A549 (cell line): Measurements from ENCODE around the gene EEF2. TPM values are rescaled to one million over a fixed set of nuclear protein-coding genes. Genes with fewer than 3 reads are reported as not detected.

Source experiments
- ATAC-seq, 2 experiments: fragments of 200-7000 bp in 1 of 2; fragments of >200 bp in 1 of 2; cut with Nextera tagmentation in 1 of 2; cut with Tn5 transposase in 1 of 2; 3 replicates each; pipeline versions ENCODE4 v1.8.0 to v1.9.1; 2018 to 2020; ENCODE audit warnings: mild to moderate bottlenecking in 1 of 2, moderate library complexity in 1 of 2
- CTCF ChIA-PET: fragments of 300-600 bp; sonication (Branson Sonifier 250); formaldehyde crosslinking; extraction: SDS; loops from one replicate; lab custom pipeline; 2021; ENCODE audit warnings: antibody characterized with exemption, inconsistent platforms; lab: Yijun Ruan, JAX
- POLR2A ChIA-PET: fragments of 350-600 bp; formaldehyde crosslinking; extraction: SDS; loops from one replicate; lab custom pipeline; 2021; ENCODE audit warnings: antibody characterized with exemption, inconsistent platforms; lab: Yijun Ruan, JAX
- DNase-seq, 2 experiments: peaks; one replicate each; pipeline versions ENCODE4 v3.0.0 to v3.0.0-alpha.2; 2011 to 2016; ENCODE audit warnings: low read depth in 1 of 2, low spot score in 1 of 2
- FAIRE-seq: peaks from 2 replicates; lab custom pipeline; 2011; peaks lifted over from hg19 to GRCh38; lab: Jason Lieb, UNC
- H3K27ac ChIP-seq, 2 experiments: fragments of >200 bp; sonication (Bioruptor Twin); formaldehyde crosslinking; 3 replicates each; pipeline ENCODE4 v1.5.1; 2016 to 2017
- H3K4me1 ChIP-seq: fragments of >200 bp; sonication (Bioruptor Twin); formaldehyde crosslinking; 3 replicates; pipeline ENCODE4 v1.6.1; 2016
- H3K4me2 ChIP-seq: fragments of >200 bp; sonication (Bioruptor Twin); formaldehyde crosslinking; 3 replicates; pipeline ENCODE4 v1.6.1; 2016
- H3K4me3 ChIP-seq: fragments of >200 bp; sonication (Bioruptor Twin); formaldehyde crosslinking; 3 replicates; pipeline ENCODE4 v1.5.1; 2016
- H3K9me3 ChIP-seq: fragments of >200 bp; sonication (Bioruptor Twin); formaldehyde crosslinking; 3 replicates; pipeline ENCODE4 v1.6.1; 2016
- BHLHE40 ChIP-seq: IDR thresholded peaks from 2 replicates; pipeline ENCODE4 v1.6.1; 2012; ENCODE audit warnings: low read depth, low read length, inconsistent platforms
- CEBPB ChIP-seq, 2 experiments: fragments of >200 bp in 1 of 2; sonication (Bioruptor Twin) in 1 of 2; formaldehyde crosslinking in 1 of 2; IDR thresholded peaks; 2 replicates each; pipeline ENCODE4 v1.6.1; 2012 to 2016
- EHMT2 ChIP-seq: fragments of 200-600 bp; sonication (generic); IDR thresholded peaks from 2 replicates; pipeline ENCODE4 v1.6.1; 2016; ENCODE audit warnings: antibody characterized with exemption, low read depth, mild to moderate bottlenecking, moderate library complexity
- FOSL2 ChIP-seq, 2 experiments: fragments of 450-650 bp in 1 of 2; fragments of >200 bp in 1 of 2; sonication (Bioruptor Twin) in 1 of 2; formaldehyde crosslinking; IDR thresholded peaks; 2 replicates each; pipeline versions ENCODE4 v1.5.0 to v1.6.1; 2016 to 2020; ENCODE audit warnings: mild to moderate bottlenecking in 1 of 2, moderate library complexity in 1 of 2
- FOXS1 ChIP-seq: fragments of 250-450 bp; sonication (Bioruptor Pico); IDR thresholded peaks from 2 replicates; pipeline ENCODE4 v1.5.0; 2020; ENCODE audit warnings: mild to moderate bottlenecking, moderate library complexity
- HOXB5 ChIP-seq: fragments of 250-450 bp; sonication (Bioruptor Pico); IDR thresholded peaks from 2 replicates; pipeline ENCODE4 v1.5.0; 2020; ENCODE audit warnings: mild to moderate bottlenecking, moderate library complexity
- KDM5A ChIP-seq: fragments of 200-600 bp; sonication (generic); IDR thresholded peaks from 2 replicates; pipeline ENCODE4 v1.6.1; 2016; ENCODE audit warnings: antibody characterized with exemption, mild to moderate bottlenecking
- MYC ChIP-seq: IDR thresholded peaks from 2 replicates; pipeline ENCODE4 v1.6.1; 2012; ENCODE audit warnings: mild to moderate bottlenecking, inconsistent platforms, low read length, improper control_type of control experiment, borderline replicate concordance
- NPAS2 ChIP-seq: fragments of 250-450 bp; sonication (Bioruptor Pico); IDR thresholded peaks from 2 replicates; pipeline ENCODE4 v1.8.0; 2022; ENCODE audit warnings: mild to moderate bottlenecking, moderate library complexity, borderline replicate concordance
- NR3C1 ChIP-seq: fragments of >200 bp; sonication (Bioruptor Twin); formaldehyde crosslinking; IDR thresholded peaks from 3 replicates; pipeline ENCODE4 v1.6.1; 2017
- RAD21 ChIP-seq, 2 experiments: fragments of >200 bp in 1 of 2; sonication (Bioruptor Twin) in 1 of 2; formaldehyde crosslinking in 1 of 2; IDR thresholded peaks in 1 of 2; conservative IDR thresholded peaks in 1 of 2; 2 replicates in 1 of 2; 3 replicates in 1 of 2; pipeline ENCODE4 v1.6.1; 2012 to 2018; ENCODE audit warnings: inconsistent platforms in 1 of 2
- RARB ChIP-seq: fragments of 250-450 bp; sonication (Bioruptor Pico); IDR thresholded peaks from 2 replicates; pipeline ENCODE4 v1.8.0; 2021; ENCODE audit warnings: mild to moderate bottlenecking, moderate library complexity
- SMC3 ChIP-seq: fragments of >200 bp; sonication (Bioruptor Twin); formaldehyde crosslinking; IDR thresholded peaks from 3 replicates; pipeline ENCODE4 v1.6.1; 2018; ENCODE audit warnings: inconsistent platforms
- ZFP36 ChIP-seq: fragments of 450-650 bp; IDR thresholded peaks from 2 replicates; pipeline ENCODE4 v1.6.1; 2014; ENCODE audit warnings: borderline replicate concordance; ENCODE audit not compliant: partially characterized antibody
- WGBS: methylation state at CpG from one replicate; pipeline ENCODE4 v1.1.6; 2017; ENCODE audit errors: missing lambda C conversion rate; 5-methylcytosine and 5-hydroxymethylcytosine counted together
- polyA plus RNA-seq, 4 experiments: library from polyadenylated mRNA; depleted of rRNA in 3 of 4; stranded (reverse); fragments of >200 nt; fragmentation: RNase III in 1 of 4; extraction: RNeasy Plus Mini Kit Qiagen cat#74134 plus additional on column Dnase treatment in 1 of 4; gene quantifications; 2 replicates in 3 of 4; 3 replicates in 1 of 4; pipeline ENCODE4 v1.2.3, GENCODE V29; 2011 to 2017
- TF ChIP-seq, protein P1 (sequence below): fragments of >200 bp; sonication (Bioruptor Twin); formaldehyde crosslinking; IDR thresholded peaks from 3 replicates; pipeline ENCODE4 v1.6.1; 2016
- TF ChIP-seq, protein P2 (sequence below): fragments of 450-650 bp; IDR thresholded peaks from 2 replicates; pipeline ENCODE4 v1.6.1; 2014; ENCODE audit warnings: antibody characterized with exemption
- TF ChIP-seq, protein P3 (sequence below): IDR thresholded peaks from 2 replicates; pipeline ENCODE4 v1.6.1; 2012
- TF ChIP-seq, protein P4 (sequence below): fragments of 200-600 bp; sonication (generic); IDR thresholded peaks from 2 replicates; pipeline ENCODE4 v1.6.1; 2016; ENCODE audit warnings: antibody characterized with exemption, mild to moderate bottlenecking, moderate library complexity

The EEF2 gene
- polyA plus RNA-seq, 2 of the 4 experiments (the other 2 are of a cell fraction), result 680 to 971 TPM

DNA sequence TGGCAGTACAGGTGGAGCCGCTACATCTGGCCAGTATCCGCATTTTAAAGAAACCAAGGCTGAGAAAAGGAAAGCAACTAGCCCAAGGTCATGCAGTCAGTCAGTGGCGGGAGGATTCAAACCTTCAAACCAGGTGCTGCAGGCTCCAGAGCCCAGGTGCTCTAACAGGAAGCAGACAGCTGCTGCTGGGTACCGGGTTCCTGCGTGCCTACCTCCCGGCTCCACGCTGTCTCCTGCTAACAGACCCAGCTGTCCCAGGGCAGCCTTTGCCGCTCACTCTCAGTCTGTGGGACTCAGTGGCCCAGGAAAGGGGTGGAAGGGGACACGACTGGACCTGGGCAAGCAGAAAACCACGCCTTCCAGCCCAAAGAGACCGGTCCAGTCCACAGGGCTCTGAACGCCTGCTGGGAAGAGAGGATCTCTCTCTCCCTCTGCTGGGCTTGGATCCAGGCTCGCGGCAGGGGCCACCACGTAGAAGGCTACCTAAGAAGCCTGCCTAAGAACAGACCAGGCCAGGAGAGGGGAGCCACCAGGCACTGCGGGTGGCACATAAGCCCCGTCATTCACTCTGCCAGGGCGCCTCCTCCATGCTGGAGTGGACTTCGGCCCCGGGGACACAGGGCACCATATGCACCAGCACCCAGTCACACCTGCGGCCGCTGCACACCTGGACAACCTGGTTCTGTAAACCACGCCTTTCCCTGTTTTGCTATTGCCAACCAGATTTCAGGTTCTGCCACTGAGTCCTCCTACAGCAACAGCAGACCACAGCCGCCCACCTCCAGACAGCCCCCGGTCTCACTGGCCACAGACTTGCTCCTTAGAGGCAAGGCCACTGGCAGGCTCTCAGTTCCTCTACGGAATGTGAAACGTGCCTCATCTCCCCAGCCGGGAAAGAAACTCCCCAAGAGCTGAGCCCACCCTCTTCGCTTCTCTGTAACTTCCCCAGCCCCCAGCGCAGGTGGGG, 18.9 kb downstream of the EEF2 start (continued):
- TF ChIP-seq, protein P1, sequence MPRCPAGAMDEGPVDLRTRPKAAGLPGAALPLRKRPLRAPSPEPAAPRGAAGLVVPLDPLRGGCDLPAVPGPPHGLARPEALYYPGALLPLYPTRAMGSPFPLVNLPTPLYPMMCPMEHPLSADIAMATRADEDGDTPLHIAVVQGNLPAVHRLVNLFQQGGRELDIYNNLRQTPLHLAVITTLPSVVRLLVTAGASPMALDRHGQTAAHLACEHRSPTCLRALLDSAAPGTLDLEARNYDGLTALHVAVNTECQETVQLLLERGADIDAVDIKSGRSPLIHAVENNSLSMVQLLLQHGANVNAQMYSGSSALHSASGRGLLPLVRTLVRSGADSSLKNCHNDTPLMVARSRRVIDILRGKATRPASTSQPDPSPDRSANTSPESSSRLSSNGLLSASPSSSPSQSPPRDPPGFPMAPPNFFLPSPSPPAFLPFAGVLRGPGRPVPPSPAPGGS, result no peak
- TF ChIP-seq HOXB5 (CRISPR knock-in tag), result no peak
- TF ChIP-seq NPAS2, result no peak
- TF ChIP-seq FOXS1, result no peak
- no peak for TF ChIP-seq RARB
- no peak for TF ChIP-seq RAD21 (conservative IDR thresholded peaks at IDR 0.05 in 1 of 2, IDR thresholded peaks at IDR 0.05 in 1 of 2)
- no peak for TF ChIP-seq BHLHE40
- TF ChIP-seq, protein P2, sequence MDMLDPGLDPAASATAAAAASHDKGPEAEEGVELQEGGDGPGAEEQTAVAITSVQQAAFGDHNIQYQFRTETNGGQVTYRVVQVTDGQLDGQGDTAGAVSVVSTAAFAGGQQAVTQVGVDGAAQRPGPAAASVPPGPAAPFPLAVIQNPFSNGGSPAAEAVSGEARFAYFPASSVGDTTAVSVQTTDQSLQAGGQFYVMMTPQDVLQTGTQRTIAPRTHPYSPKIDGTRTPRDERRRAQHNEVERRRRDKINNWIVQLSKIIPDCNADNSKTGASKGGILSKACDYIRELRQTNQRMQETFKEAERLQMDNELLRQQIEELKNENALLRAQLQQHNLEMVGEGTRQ, result no peak
- TF ChIP-seq CEBPB (IDR thresholded peaks at IDR 0.05), result no peak
- TF ChIP-seq SMC3, result no peak
- TF ChIP-seq, all 56 proteins: peak for 0

DNA sequence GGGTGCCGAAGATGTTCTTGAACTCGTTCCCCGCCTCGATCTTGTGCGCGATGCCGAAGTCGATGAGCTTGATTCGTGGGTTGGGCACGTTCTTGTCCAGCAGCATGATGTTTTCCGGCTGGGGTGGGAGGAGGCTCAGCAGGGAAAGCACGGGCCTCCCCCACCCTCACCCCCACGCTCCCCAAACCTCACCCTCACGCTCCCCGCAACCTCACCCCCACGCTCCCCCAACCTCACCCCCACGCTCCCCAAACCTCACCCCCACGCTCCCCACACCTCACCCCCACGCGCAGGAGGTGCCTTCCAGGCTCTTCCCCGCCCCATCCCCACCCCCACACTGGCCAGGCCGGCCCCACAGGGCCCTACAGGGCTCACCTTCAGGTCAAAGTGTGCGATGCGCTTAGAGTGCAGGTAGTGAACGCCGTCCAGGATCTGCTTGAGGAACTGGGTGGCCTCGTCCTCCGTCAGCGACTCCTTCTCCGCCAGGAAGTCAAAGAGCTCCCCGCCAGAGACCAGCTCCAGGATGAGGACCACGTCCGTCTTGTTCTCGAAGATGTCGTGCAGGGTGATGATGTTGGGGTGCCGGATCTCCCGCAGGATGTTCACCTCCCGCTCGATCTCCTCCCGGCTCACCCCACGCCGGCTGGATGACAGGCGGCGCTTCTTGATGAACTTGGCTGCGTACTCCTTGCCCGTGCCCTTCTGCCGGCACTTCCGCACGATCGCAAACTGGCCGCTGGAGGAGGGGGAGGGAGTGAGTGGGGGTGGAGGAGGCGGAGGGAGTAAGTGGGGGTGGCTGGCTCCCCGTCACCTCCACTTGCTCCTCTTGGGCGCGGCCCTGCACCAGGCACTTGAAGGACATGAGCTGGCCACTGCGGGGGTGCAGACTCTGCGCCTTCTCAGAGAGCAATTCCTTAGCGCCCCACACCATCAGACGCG, 20.7 kb downstream of the EEF2 start:
- no peak for TF ChIP-seq MYC
- no peak for TF ChIP-seq EHMT2
- no peak for TF ChIP-seq ZFP36
- no peak for TF ChIP-seq CEBPB (IDR thresholded peaks at IDR 0.05)
- TF ChIP-seq KDM5A, result no peak
- no peak for TF ChIP-seq FOSL2 (IDR thresholded peaks at IDR 0.05)
- no peak for TF ChIP-seq FOSL2 (CRISPR knock-in tag; IDR thresholded peaks at IDR 0.05)
- no peak for TF ChIP-seq NR3C1
- TF ChIP-seq, protein P3, sequence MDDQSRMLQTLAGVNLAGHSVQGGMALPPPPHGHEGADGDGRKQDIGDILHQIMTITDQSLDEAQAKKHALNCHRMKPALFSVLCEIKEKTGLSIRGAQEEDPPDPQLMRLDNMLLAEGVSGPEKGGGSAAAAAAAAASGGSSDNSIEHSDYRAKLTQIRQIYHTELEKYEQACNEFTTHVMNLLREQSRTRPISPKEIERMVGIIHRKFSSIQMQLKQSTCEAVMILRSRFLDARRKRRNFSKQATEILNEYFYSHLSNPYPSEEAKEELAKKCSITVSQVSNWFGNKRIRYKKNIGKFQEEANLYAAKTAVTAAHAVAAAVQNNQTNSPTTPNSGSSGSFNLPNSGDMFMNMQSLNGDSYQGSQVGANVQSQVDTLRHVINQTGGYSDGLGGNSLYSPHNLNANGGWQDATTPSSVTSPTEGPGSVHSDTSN, result no peak
- TF ChIP-seq, protein P4, sequence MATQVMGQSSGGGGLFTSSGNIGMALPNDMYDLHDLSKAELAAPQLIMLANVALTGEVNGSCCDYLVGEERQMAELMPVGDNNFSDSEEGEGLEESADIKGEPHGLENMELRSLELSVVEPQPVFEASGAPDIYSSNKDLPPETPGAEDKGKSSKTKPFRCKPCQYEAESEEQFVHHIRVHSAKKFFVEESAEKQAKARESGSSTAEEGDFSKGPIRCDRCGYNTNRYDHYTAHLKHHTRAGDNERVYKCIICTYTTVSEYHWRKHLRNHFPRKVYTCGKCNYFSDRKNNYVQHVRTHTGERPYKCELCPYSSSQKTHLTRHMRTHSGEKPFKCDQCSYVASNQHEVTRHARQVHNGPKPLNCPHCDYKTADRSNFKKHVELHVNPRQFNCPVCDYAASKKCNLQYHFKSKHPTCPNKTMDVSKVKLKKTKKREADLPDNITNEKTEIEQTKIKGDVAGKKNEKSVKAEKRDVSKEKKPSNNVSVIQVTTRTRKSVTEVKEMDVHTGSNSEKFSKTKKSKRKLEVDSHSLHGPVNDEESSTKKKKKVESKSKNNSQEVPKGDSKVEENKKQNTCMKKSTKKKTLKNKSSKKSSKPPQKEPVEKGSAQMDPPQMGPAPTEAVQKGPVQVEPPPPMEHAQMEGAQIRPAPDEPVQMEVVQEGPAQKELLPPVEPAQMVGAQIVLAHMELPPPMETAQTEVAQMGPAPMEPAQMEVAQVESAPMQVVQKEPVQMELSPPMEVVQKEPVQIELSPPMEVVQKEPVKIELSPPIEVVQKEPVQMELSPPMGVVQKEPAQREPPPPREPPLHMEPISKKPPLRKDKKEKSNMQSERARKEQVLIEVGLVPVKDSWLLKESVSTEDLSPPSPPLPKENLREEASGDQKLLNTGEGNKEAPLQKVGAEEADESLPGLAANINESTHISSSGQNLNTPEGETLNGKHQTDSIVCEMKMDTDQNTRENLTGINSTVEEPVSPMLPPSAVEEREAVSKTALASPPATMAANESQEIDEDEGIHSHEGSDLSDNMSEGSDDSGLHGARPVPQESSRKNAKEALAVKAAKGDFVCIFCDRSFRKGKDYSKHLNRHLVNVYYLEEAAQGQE, result no peak
- ChIA-PET CTCF (interaction anchor here (3.0 kb wide), 1 partner anchor 143 kb away, joined by 10 read pairs; no protein-coding TSS in a partner anchor), POLR2A (no interaction called here)
- Histone ChIP-seq H3K9me3 (no peaks in the 10 kb centered on the region), H3K4me1 (peaks cover 21% of the 10 kb centered on the region), H3K27ac (no peak overlapping the region), H3K4me2 (no peak overlapping the region), H3K4me3 (no peak overlapping the region)
- DNase-seq (no peak), FAIRE-seq (no peak), ATAC-seq (no peak)
- 96% methylated on average over 33 of the region's 60 CpGs for WGBS
